Ureter (tissue), 1 donor: Measurements from ENCODE around the gene GBA3. TPM values are rescaled to one million over a fixed set of nuclear protein-coding genes. Genes with fewer than 3 reads are reported as not detected.

Source experiments
- DNase-seq: peaks from one replicate; pipeline ENCODE4 v3.0.0-alpha.2; 2020; ENCODE audit warnings: low spot score
- total RNA-seq: library from RNA; stranded (reverse); gene quantifications from one replicate; pipeline ENCODE4 v1.2.4, GENCODE V29; 2023
- donor health status: DM: yes; HTN: yes; CAD: no.

The GBA3 gene
- total RNA-seq, 1 donor from 2014 or later = 0.44 TPM

DNA sequence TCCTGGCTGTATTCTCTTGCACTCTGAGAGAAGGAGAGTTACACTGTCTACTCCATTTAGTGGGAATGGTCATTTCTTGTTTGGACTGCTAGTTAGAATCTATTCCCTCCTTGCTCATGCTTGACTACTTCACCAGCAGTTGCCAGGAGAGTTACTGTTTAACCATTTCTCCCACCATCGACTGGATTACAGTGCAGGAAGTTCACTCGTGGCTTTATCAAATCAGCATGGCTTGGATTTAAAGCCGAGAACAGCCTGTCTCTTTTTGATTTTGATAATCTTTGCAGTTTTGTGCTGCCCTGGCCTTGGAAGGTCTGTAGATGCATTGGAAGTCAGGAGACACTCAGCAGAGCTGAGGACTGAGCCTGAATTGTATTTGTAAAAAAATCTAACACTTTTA lies 3.2 kb downstream of the GBA3 start:
- no peak for DNase-seq

DNA sequence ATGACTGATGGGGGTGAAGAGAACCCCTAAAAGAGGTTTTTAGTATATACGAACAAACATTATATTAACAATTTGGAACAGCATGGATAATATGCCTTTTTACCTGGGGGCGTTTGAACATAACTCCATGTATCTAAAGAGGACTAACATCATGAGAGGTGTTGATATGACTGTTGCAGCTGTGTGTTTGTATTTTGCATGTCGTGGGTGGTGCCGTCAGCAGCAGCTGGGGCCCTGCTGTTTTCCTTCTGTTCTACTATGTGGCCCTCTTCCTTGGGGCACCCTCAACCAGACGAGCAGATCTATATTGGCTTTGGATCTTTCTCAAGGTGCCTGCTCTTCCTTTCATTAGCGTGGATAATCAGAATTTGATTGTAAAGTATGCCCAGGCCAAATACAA lies 11.2 kb downstream of the GBA3 start:
- no peak for DNase-seq

DNA sequence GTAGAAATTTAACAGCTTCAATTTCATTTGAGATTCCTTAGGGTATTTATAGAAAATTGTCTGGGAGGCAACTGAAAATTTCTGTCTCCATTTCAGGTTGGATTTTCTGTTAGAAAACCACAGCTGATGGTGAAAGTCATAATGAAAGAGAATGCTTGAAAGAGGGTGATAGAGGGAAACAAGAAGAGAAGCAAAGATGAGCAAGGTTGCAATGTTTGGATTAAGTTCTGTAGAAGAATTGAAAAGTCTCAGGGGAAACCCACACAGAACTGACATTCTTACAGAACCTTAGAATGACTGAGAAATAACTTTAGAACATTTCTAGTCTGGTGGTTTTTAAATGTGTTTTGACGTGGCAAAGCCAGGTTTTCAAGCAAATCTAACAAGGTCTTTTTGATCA lies 14.7 kb downstream of the GBA3 start:
- no peak for DNase-seq

DNA sequence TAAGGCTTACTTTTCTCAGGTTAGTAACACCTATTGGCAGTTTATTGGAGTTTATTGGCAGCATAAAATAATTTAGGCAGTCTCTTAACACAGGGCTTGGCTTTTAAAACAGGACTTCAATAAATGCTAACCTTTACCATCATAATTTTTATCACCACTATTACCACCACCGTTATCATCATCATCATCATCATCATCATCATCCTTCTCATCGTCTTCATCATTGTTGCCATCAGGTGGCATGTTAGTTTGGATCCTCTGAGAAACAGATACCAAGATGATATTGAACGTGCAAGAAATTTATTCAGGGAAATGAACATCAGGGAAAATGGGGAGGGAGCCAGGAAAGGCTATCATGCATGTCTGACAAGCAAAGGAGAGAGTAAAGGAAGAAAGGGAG lies 16.2 kb downstream of the GBA3 start:
- no peak for DNase-seq

DNA sequence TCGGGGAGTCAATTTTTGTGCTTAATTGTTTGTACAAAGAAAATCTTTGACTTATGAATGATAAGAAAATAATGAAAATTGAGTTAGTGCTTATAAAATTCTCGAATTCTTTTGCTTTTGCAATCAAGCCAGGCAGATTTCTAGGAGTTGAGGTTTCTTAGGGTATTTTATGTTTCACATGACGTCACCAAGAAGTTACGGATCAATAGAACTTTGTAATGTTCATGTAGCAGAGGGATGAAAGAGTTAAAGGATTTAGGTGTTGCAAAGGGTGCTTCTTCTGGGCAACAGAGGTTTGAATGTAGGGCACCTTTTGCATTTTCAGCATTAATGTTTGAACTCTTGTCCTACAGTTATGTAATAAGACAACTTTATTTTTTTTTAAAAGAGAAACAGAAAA lies 19.4 kb downstream of the GBA3 start:
- no peak for DNase-seq

DNA sequence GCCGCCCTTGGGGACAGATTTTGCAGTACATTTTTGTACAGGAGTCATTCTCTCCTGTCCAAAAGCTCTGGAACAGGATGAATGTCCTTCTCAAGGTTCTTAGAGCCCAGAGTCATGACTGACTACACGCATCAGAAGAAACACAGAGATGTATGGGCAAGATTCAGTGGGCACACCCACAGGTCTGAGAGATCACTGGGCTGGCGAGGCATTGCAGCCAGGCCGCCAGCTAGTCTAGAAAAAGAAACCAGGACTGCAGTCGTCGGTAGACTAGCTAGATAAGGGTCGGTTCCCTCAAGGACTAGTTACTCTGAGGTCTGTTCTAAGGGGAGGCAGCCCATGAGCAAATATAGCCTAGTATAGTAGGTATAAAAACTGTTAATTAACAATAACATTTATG lies 19.8 kb downstream of the GBA3 start:
- no peak for DNase-seq

DNA sequence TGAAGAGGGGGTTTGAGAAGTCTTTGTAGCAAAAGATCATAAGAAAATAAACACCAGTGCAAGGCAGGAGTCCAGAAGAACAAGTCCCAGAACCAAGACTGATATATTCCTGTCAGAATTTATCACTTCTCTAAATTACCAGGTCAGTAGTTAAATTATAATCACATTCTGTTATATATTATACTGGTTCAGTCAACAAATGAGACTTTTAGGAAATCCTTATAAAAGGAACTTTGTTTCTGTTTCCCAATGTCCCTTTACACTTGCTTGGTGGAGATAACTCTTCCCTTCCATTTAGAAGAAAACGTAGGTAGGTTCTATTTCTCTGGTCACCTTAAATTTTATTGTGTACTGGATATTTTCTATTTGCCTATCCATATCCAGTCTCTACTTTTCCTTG lies 21.1 kb downstream of the GBA3 start:
- no peak for DNase-seq

DNA sequence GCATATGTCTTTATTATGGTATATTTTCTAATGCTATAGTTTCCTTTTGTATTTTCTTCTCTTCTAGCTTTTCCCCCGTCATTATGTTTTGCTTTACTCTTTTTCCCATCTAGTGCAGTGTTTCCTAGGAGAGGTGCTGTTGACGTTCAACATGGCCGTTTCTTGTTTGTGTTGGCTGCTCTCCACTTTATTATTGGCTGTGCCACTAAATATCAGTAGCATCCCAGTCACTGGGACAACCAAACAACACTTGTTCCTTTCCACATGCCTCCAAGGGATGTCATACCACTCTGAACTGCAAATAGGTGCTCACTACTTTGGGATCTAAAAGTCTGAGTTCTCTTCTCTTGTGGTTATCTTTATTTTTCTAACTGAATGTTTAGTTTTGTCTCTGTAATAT lies 26.5 kb downstream of the GBA3 start:
- DNase-seq = no peak

DNA sequence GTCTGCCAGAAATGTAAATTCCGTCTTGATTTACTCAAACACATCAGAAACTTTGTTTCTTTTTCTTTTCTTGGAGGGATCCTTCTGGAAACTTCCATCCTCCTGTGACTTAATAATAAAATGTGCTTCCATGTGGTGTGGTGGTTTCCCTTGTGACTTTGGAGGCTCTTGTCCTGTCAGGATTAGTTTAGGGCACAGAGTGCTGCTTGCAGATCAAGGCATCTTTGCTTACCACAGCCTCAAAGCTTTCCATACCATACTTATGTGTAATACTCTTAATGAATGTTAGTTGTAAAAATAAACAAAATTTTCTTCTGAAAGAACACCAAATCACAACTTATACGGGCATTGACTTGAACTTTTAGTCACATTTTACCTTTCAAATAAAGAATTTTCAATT lies 27.4 kb downstream of the GBA3 start:
- DNase-seq = no peak

DNA sequence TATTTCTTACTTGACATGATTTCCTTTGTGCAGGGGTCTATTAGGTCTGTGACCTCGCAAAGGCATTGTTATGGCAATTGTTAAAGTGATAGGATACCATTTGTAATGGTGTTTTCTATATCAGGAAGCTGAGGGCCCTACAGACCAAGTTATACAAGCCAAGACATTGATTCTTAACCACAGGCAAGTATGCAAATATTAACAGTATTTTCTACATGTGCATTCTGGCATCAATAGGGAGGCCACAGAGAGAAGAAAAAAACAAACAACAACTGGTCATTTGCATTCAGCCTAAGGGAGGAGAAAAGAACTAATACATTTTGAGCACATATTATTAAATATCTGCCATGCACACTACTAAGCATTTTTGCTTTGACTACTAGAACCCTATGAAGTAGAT lies 28.5 kb downstream of the GBA3 start:
- DNase-seq = no peak

DNA sequence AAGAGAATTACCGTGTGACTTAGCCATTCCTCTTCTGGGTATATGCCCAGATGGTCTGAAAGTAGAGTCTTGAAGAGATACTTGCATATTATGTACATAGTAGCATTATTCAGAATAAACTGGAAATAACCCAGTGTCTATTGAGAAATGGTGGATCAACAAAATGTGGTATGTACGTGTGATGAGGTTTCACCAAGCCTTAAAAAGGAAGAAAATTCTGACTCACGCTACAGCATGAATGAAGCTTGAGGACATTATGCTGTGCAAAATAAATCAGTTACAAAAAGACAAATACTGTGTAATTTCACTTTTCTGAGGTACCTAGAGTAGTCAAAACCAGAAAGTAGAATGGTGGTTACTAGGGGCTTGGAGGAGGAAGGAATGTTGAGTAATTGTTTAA lies 37.3 kb downstream of the GBA3 start:
- no peak for DNase-seq

DNA sequence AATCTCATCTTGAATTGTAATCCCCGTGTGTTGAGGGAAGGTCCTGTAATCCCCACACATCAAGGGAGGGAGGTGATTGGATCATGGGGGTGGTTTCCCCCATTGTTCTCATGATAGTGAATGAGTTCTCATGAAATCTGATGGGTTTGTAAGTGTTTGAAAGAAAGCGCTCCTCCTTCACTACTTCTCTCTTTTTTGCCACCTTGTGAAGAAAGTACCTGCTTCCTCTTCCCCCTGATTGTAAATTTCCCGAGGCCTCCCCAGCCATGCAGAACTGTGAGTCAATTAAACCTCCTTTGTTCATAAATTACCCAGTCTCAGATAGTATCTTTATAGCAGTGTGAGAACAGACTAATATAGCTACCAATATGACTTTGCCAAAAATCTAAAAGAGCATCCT lies 41.1 kb downstream of the GBA3 start:
- no peak for DNase-seq

DNA sequence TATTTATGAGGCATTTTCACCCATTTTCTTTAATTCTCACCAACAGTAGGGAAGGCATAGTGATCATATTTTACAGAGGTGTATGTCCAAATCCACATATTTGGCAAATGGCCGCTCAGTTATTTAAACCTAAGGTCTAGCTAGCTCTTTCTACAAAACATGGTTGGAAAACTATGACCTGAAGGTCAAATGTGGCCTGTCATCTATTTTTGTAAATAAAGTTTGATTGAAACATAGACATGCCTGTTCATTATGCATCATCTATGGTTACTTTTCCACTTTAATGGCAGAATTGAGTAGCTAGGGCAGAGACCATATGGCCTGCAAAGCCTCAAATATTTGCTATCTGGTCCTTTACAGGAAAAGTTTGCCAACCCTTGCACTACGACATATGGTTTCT lies 44.2 kb downstream of the GBA3 start:
- no peak for DNase-seq

DNA sequence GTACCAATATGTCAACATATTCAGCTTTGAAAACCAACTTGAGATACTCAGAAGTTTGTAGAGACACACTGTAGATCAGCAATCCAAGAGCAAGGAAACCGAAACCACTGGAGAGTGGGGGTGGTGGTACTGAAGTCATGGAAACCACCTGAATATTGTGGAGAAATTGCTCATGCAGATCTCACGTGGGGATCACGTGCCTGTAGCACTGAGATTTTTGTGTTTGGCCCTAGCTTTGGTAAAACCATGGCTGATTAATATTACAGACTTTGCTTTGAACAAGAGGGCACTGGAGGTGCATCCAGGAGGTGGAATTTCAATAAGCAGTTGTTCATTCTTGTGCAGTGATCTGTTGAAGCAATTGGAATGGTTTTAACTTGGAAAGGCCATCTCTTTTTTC lies 47.2 kb downstream of the GBA3 start:
- DNase-seq = no peak

DNA sequence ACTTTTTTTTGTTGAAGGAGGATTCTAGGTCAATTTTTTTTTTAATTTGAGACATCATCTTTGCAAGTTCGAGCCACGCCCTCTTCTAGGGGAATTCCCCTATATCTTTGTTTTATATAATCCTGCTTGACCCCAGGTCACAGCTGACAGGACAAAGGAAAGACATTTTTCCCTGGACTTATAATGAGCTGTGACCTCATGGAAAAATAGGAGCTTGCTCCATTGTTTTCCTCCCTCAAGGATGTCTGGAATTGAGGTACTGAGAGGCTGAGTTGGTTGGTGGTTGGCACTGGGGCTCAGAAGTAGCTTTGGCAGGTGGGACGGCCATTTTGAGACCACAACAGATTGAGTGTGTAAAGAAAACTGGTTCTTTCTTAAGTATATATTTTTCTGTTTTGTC lies 49.0 kb downstream of the GBA3 start:
- DNase-seq = no peak

DNA sequence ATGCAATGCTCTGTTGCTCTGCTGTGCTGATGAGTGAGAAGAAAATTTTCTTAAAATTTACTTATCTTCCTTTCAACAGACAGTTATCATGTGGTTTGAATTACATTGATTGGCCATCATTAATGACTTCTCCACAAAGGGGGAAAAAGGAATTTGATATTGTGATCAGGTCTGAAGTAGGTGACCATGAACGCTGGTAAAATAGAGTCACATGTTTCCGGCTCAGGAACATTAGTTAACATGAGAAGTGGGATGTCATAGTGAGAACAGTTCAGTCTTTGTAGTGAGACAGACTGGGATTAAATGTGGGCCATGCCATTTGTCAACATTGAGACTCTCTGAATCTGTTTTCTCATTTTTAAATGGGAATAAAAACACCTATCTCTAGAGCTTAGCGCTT lies 50.6 kb downstream of the GBA3 start:
- no peak for DNase-seq

DNA sequence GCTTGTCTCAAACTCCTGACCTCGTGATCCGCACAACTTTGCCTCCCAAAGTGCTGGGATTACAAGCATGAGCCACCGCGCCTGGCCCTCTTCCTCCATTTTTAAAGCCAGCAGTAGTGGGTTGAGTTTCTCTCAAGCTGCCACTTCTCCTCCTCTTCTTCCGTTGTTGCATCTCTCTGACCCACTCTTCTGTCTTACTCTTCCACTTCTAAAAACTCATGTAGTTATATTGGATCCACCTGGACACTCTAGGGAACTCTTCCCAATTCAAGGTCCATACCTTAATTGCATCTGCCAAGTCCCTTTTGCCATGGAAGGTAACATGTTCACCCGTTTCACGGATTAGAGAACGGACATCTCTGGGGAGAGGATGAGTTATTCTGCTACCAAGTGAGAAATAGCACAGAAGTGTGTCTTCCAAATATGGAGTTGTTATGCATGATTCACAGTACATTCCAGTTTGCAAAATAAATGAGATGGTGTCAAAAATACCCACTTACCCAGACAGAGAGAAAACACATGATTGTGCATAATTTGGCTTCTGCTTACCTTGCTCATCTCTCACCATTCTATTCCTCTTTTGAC lies 51.8 kb downstream of the GBA3 start:
- DNase-seq = no peak

DNA sequence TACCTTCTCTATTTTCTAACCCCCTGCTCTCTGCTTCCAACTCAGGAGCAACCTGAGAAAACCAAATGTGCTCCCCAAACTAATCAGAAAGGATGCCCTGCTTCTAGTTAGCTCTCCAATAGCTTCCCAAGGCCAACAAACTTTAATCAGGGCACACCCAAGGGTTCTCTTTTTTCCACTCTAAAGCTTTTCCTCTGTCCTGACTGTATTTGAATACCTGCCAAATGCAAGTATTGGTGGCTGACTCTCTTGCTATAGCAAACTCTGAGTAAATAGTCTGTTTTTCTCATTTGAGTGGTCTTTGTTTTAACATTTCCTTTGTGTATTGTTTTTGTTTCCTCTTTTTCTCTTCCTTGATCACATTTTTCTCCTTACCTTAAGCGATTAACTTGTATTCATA lies 52.5 kb downstream of the GBA3 start:
- no peak for DNase-seq

DNA sequence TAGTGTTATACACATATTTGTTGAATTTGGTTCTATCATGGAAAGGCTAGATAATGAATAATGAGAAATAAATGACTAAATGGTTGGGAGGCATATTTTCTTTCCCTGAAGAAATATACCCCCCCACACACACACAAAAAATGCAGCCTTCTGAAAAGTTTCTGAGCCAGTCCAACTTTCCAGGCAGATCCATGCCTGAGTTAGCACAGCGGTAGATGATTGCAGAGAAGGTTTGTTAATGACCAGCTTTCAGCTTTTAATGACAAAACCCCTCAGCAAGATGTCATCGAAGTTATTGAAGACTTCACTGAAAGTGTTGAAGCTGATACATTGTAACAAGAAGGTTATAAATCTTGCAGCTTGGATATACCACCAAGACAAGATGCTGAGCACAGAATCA lies 61.4 kb downstream of the GBA3 start:
- DNase-seq = no peak

DNA sequence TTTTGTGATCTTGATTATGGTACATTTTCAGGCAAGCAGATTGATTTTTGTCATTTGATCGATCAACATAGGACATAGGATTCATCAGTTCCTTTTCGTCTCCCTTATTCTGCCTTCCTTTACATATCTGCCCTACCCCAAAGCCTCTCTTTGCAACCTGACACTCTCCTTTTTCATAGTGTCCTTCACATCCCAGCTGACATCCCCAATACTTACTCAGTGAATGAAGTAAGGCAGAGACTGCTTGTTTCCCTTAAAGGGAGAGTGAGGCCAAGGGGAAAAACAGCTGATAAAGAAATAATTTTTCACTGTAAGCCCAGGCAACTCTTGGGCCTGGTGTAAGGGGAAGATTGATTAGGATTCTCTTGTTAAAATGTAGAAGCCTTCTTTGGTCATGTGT lies 69.8 kb downstream of the GBA3 start:
- no peak for DNase-seq

DNA sequence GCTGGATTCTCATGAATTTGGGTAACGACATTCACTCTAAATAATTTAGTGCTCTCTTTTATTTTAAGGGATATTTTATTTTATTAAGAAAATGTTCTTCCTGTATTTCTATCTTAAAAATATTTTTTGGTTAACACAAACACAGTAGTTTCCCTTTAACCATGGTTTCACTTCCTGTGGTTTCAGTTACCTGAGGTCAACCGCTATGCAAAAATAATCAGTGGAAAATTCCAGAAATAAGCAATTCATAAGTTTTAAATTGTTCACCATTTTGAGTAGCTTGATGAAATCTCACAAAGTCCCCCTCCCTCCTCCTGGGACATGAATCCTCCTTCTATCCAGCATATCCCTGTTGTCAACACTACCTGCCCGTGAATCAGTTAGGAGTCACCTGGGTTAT lies 71.4 kb downstream of the GBA3 start:
- DNase-seq = no peak

DNA sequence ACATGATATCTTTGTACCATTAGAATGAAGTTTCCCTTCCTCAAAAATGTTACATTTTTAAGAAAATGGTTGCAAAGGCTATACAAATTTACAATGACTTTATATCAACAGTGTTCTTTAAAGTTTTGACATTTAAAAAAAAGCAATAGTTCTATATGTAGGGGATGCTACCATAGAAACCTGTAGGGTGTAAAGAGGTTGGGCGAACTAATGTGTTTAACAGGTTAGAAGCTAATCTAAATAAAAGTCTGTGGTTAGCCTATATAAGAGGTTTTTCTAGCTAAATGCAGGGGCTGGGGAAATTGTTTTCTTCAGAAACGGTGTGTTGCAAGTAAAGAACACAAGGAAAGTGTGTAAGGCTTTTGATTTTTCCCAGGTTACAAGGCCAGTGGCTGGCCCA lies 73.3 kb downstream of the GBA3 start:
- no peak for DNase-seq

DNA sequence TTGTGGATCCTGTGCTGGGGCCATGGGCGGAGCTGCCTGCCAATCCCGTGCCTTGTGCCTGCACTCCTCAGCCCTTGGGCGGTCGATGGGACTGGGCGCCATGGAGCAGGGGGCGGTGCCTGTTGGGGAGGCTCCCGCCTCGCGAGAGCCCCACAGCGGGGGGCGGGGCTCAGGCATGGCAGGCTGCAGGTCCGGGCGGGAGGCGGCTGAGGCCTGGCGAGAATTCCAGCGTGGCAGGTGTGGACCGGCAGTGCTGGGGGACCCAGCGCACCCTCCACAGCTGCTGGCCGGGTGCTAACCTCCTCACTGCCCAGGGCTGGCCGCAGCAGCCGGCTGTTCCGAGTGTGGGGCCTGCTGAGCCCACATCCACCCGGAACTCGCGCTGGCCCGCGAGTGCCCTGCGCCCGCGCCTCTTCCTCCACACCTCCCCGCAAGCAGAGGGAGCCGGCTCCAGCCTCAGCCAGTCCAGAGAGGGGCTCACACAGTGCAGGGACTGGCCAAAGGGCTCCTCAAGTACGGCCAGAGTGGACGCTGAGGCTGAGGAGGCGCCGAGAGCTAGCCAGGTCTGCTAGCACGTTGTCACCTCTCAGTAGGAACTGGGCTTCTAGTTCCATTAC lies 85.9 kb downstream of the GBA3 start:
- DNase-seq = no peak

DNA sequence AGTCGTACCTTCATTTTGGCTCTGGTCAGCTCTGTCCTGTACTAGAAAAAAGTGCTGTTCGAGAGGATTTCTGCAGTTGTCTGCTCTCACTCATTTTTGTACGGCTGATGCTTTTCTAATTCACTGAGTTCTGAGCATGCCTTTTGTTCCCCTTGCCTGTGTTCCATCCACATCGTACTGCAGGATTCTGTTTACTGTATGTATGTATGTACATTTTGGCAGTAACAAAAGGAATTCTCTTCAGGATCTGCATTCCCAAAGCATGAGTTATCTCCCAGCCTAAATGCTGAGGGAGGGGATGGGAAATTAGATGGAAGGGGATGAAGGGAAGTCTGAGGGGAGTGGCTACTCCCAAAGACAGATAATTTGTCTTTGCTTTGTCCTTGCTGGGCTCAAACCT lies 87.6 kb downstream of the GBA3 start:
- DNase-seq = no peak
